Heart right ventricle (tissue), 16 donors: ENCODE data around the gene TWSG1. TPM values are rescaled to one million over a fixed set of nuclear protein-coding genes. Genes with fewer than 3 reads are reported as not detected.

ENCODE experiments used
- ATAC-seq, 8 donors: fragments of 200-7000 bp; cut with Tn5 transposase; one replicate each; pipeline ENCODE4 v1.9.1; 2020; ENCODE audit warnings: mild to moderate bottlenecking in 8 of 8, moderate library complexity in 8 of 8, moderate number of reproducible peaks in 1 of 8
- DNase-seq, 2 donors: peaks; one replicate each; pipeline ENCODE4 v3.0.0-alpha.2; 2020
- H3K27ac ChIP-seq, 10 donors: fragments of 200-600 bp; sonication (generic) in 2 of 10; one replicate each; pipeline versions ENCODE4 v1.5.0 to v1.8.0; 2020 to 2022; ENCODE audit warnings: mild to moderate bottlenecking in 3 of 10
- H3K27me3 ChIP-seq, 7 donors: fragments of 200-600 bp; one replicate each; pipeline ENCODE4 v1.8.0; 2021 to 2022; ENCODE audit warnings: mild to moderate bottlenecking in 2 of 7
- H3K36me3 ChIP-seq, 9 donors: fragments of 200-600 bp; sonication (generic) in 1 of 9; one replicate each; pipeline versions ENCODE4 v1.5.0 to v1.8.0; 2020 to 2022; ENCODE audit warnings: mild to moderate bottlenecking in 2 of 9
- H3K4me1 ChIP-seq, 9 donors: fragments of 200-600 bp; sonication (generic) in 1 of 9; one replicate each; pipeline versions ENCODE4 v1.5.0 to v1.8.0; 2020 to 2022; ENCODE audit warnings: mild to moderate bottlenecking in 4 of 9
- H3K4me3 ChIP-seq, 10 donors: fragments of 200-600 bp; sonication (generic) in 2 of 10; one replicate each; pipeline versions ENCODE4 v1.5.0 to v1.8.0; 2020 to 2022; ENCODE audit warnings: mild to moderate bottlenecking in 7 of 10, moderate library complexity in 2 of 10
- H3K9me3 ChIP-seq, 11 donors: fragments of 200-600 bp in 10 of 11; sonication (generic) in 2 of 11; one replicate each; pipeline versions ENCODE4 v1.5.0 to v1.8.0; 2013 to 2022; ENCODE audit warnings: mild to moderate bottlenecking in 2 of 11, control low read depth in 1 of 11, moderate library complexity in 1 of 11
- WGBS, 2 donors: extraction: QIAGEN DNeasy Blood & Tissue Kit; methylation state at CpG; one replicate each; pipeline ENCODE4 v1.1.7; 2013; ENCODE audit warnings: inconsistent platforms in 1 of 2; 5-methylcytosine and 5-hydroxymethylcytosine counted together
- intact Hi-C, 10 donors: fragments of 100-400 bp; cut with DNase I; formaldehyde crosslinking; loops; one replicate each; pipeline versions ENCODE4 v1.11.1 to v1.14.2; 2022
- long read RNA-seq, 3 donors: library from polyadenylated mRNA; unstranded; transcript quantifications; one replicate each; pipeline ENCODE4 v2.0.0, GENCODE V29; 2020 to 2021
- polyA plus RNA-seq, 2 donors: library from polyadenylated mRNA; stranded (reverse); fragments of 200-250 nt; gene quantifications; one replicate each; pipeline ENCODE4 v1.2.3, GENCODE V29; 2013
- total RNA-seq, 10 donors: library from RNA; stranded (reverse); fragmentation: NEBNext Ultra II Directional in 3 of 10; extraction: Animal tissue kit (Norgen Biotek cat#: 25700) in 3 of 10; gene quantifications; one replicate each; pipeline versions ENCODE4 v1.2.1 to v1.2.4, GENCODE V29; 2021 to 2023
- TF ChIP-seq, protein P1 (sequence below), 9 donors: fragments of 200-600 bp; sonication (generic) in 2 of 9; IDR thresholded peaks; one replicate each; pipeline versions ENCODE4 v1.5.0 to v1.8.0; 2021 to 2022; ENCODE audit warnings: antibody characterized with exemption in 9 of 9, mild to moderate bottlenecking in 5 of 9, moderate library complexity in 1 of 9
- donor health status: Arrhythmogenic right ventricular cardiomyopathy.
- donor health status: ischemic (EF 13 %, LVEDD 7.1; RV severe dilation, severe dysfunction).
- donor health status: healthy with polysubstance abuse.
- donor health status: DM: no; HTN: yes; CAD: no.
- donor health status: DM: no; HTN: no; CAD: no.
- donor health status: ischemic (EF 25% LVEDD 6.9; RV normal size, moderate dysfunction).
- donor health status: ischemic (EF 25% LVEDD 5.7; RV mildly dilated, moderate dysfunction).
- donor health status: healthy.
- donor health status: DM: yes; HTN: yes; CAD: no.
- donor health status: Ischemic cardiomyopathy.
- donor health status: ischemic (EF 35%, LVEDD 5.7; RV mildly dilated, moderate dysfunction).
- donor health status: nonischemic (EF 11% LVEDD 7.7; RV severe dilation, severe dysfunction).
- donor health status: DM: yes; HTN: yes; CAD: no.
- donor health status: PGD.
- donor health status: ischemic (EF 29% LVEDD 5.4; RV normal size, mild dysfunction).
- donor health status: nonischemic (EF 23%, LVEDD 6.1; RV moderate dilation, normal function).

Gene TWSG1
- 10 to 100 TPM in 7 of 10 donors, 1 to 10 TPM in 3; 7.4 to 15.0 (median 12.0) TPM for total RNA-seq
- 1 to 10 TPM; 6.6 to 9.3 TPM for polyA plus RNA-seq
- long read RNA-seq, donor 1, transcript TWSG1-201 (5 exons, 3,756 nt) = major isoform, 24 of 27 reads
- long read RNA-seq, donor 1, partial matches to known transcripts = 1 of 27 reads
- long read RNA-seq, donor 1, other reads (novel, unspliced or antisense) = 2 of 27 reads
- long read RNA-seq, donor 2, transcript TWSG1-201 (5 exons, 3,756 nt) = major isoform, 32 of 34 reads
- long read RNA-seq, donor 2, partial matches to known transcripts = 1 of 34 reads
- long read RNA-seq, donor 2, other reads (novel, unspliced or antisense) = 1 of 34 reads
- long read RNA-seq, donor 3, transcript TWSG1-201 (5 exons, 3,756 nt) = major isoform, 36 of 37 reads
- long read RNA-seq, donor 3, partial matches to known transcripts = 0 of 37 reads
- long read RNA-seq, donor 3, other reads (novel, unspliced or antisense) = 1 of 37 reads

- WGBS, 2 donors = 0% methylated on average over 53 to 66 of the region's 67 CpGs
- peaks cover 0 to 27% (median 16%) of the 10 kb centered on the region in 9 donors for H3K4me1 ChIP-seq
- H3K36me3 ChIP-seq = peaks cover 0 to 24% (median 14%) of the 10 kb centered on the region in 9 donors
- peak; percentile 92 to 95 for DNase-seq
- intact Hi-C loops = loop anchor here in 4 of 10 donors (2.0 to 10.0 kb wide), 5 partner anchors 138 to 262 kb away; partner anchors contain the start of gene RALBP1 (in 1 of the 4)
- H3K27ac ChIP-seq = peak within 1 kb of the TSS in 9 of 10 donors; percentile 29 to 88 (median 80)
- peak within 1 kb of the TSS; percentile 58 to 95 (median 78) for H3K4me3 ChIP-seq
- ATAC-seq = peak; percentile 95 to 98 (median 96)
- no peaks in the 10 kb centered on the region for H3K9me3 ChIP-seq
- H3K27me3 ChIP-seq = peaks cover 0 to 4% (median 0%) of the 10 kb centered on the region in 7 donors
- TF ChIP-seq, protein P1, sequence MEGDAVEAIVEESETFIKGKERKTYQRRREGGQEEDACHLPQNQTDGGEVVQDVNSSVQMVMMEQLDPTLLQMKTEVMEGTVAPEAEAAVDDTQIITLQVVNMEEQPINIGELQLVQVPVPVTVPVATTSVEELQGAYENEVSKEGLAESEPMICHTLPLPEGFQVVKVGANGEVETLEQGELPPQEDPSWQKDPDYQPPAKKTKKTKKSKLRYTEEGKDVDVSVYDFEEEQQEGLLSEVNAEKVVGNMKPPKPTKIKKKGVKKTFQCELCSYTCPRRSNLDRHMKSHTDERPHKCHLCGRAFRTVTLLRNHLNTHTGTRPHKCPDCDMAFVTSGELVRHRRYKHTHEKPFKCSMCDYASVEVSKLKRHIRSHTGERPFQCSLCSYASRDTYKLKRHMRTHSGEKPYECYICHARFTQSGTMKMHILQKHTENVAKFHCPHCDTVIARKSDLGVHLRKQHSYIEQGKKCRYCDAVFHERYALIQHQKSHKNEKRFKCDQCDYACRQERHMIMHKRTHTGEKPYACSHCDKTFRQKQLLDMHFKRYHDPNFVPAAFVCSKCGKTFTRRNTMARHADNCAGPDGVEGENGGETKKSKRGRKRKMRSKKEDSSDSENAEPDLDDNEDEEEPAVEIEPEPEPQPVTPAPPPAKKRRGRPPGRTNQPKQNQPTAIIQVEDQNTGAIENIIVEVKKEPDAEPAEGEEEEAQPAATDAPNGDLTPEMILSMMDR (IDR thresholded peaks at IDR 0.05) = peak in 7 of 9 donors; percentile 33 to 63 (median 51)
These were observed at the start of gene TWSG1 for GRCh38 chr18:9334329-9334972. Gene TWSG1, plus strand, starts transcription at chr18:9334773. Its CDS starts 2,457 bp downstream, at chr18:9337230.

DNA sequence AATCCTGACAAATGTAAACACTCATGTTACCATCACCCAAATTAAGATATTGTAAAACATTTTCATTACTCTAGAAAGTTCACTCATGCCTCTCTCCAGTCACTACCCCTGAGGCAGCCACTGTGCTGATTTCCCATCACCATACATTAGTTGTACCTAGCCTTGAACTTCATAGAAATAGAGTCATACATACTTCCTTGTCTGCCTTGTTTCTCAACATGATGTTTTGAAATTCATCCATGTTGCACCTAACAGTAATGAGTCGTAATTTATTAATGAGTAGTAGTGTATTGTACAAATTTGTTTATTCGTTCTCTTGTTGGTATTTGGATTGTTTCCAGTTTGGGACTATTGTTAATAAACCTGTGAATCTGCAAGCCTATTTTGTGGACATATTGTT is 49.0 kb upstream of the TWSG1 start:
- TF ChIP-seq, protein P1 (IDR thresholded peaks at IDR 0.05) = no peak
- Histone ChIP-seq H3K27ac (no peak overlapping the region), H3K4me3 (no peak overlapping the region), H3K36me3 (peaks cover 0 to 39% (median 9%) of the 10 kb centered on the region in 9 donors), H3K4me1 (no peaks in the 10 kb centered on the region), H3K27me3 (no peaks in the 10 kb centered on the region), H3K9me3 (peaks cover 0 to 8% (median 0%) of the 10 kb centered on the region in 11 donors)
- DNase-seq (no peak), ATAC-seq (no peak)
- WGBS, 2 donors = 93 to 96% methylated on average over 2 of the region's 2 CpGs
- intact Hi-C loops = no loop called here

DNA sequence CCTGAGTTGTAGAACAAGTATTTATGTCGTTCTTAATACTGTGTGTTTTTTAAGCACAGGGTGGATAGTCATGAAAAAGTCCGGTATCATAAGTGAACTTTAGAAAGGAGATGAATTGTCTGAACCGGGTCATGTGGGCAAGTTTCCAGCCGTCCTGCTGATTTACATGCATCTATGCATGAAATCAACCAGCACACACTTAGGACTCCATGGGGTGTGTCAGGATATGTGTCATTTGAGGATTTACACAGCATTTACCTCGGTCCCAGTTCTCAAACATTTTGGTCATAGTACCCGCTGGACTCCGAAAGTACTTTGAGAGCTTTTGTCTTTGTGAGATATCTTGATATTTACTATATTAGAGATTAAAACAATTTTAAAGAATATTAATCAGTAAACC is 47.5 kb upstream of the TWSG1 start:
- WGBS, 2 donors = 79 to 81% methylated on average over 7 of the region's 7 CpGs
- intact Hi-C loops = no loop called here
- no peaks in the 10 kb centered on the region for H3K27me3 ChIP-seq
- no peak overlapping the region for H3K27ac ChIP-seq
- H3K4me3 ChIP-seq = no peak overlapping the region
- peaks cover 0 to 14% (median 0%) of the 10 kb centered on the region in 11 donors for H3K9me3 ChIP-seq
- TF ChIP-seq, protein P1 (IDR thresholded peaks at IDR 0.05) = no peak
- no peak for ATAC-seq
- no peak for DNase-seq
- H3K36me3 ChIP-seq = peaks cover 0 to 24% (median 7%) of the 10 kb centered on the region in 9 donors
- no peaks in the 10 kb centered on the region for H3K4me1 ChIP-seq

- Histone ChIP-seq H3K4me1 (no peaks in the 10 kb centered on the region), H3K27ac (no peak overlapping the region), H3K9me3 (peaks cover 0 to 39% (median 10%) of the 10 kb centered on the region in 11 donors), H3K4me3 (no peak overlapping the region), H3K36me3 (peaks cover 0 to under 1% (median 0%) of the 10 kb centered on the region in 9 donors), H3K27me3 (no peaks in the 10 kb centered on the region)
- intact Hi-C loops = no loop called here
- ATAC-seq (no peak), DNase-seq (no peak)
- TF ChIP-seq, protein P1 (IDR thresholded peaks at IDR 0.05) = no peak
These were observed 44.9 kb upstream of the TWSG1 start for GRCh38 chr18:9289698-9290097.
